ENCODE results near the gene RASAL1.
"Not testable (repeated sequence)": the region's sequence is repeated elsewhere in the genome, so short reads cannot be mapped to it uniquely, and the experiment has no call there.

Gene RASAL1

GRCh38 chr12:113161415-113162016 is 26.0 kb upstream of the RASAL1 start:
- DNase-seq (ENCODE audit: low read depth): peak; percentile 45

- DNase-seq (ENCODE audit: low read depth): no peak
These were observed 24.4 kb upstream of the RASAL1 start for GRCh38 chr12:113159937-113160336.

GRCh38 chr12:113158439-113159203 is 23.1 kb upstream of the RASAL1 start:
- DNase-seq (ENCODE audit: low read depth): no peak

DNA sequence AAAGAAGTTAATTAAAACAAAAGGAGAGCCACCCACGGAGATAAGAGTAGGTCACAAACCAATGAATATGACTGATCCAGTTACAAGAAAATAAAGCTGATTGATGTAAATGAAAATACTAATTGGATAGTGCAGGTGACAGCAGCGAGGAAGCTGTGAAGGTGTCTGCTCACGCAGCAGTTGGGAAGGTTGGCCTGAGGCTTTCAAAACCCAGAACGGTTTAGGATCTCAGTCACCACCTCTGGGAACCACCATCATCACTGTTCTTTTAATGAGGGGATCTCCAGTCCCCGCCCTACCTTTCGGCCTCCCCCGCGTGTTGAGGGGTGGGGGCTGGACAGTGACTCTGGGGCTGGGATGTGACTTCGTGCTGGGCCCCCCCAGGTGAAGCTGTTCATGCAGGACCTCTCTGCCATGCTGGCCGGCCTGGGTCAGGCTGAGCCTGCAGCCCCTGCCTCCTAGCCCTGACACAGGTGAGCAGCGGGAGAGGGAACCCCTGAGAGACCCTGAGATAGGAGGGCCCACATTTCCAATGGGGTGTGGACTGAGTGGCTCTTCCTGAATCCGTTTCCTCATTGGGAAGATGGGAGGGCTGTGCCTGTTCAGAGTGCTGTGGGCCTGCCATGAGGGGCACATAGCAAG is 21.8 kb upstream of the RASAL1 start:
- DNase-seq (ENCODE audit: low read depth): no peak

- DNase-seq (ENCODE audit: low read depth): no peak
These were observed 20.1 kb upstream of the RASAL1 start for GRCh38 chr12:113155646-113156045.

DNA sequence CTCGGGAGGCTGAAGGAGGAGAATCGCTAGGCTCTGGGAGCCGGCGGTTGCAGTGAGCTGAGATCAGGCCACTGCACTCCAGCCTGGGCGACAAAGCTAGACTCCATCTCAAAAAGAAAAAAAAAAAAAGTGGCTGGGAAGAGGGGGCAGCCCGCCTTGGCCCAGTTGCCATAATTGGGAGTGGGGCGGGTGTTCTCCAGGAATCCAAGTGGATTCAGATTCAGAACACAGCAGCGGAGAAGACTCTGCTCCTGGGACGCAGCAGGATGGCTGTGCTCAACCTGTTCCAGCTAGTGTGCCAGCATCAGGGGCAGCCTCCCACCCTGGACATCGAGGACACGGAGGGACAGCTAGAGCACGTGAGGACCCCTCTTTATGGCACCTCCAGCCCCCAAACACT is 19.5 kb upstream of the RASAL1 start:
- DNase-seq (ENCODE audit: low read depth): no peak

DNA sequence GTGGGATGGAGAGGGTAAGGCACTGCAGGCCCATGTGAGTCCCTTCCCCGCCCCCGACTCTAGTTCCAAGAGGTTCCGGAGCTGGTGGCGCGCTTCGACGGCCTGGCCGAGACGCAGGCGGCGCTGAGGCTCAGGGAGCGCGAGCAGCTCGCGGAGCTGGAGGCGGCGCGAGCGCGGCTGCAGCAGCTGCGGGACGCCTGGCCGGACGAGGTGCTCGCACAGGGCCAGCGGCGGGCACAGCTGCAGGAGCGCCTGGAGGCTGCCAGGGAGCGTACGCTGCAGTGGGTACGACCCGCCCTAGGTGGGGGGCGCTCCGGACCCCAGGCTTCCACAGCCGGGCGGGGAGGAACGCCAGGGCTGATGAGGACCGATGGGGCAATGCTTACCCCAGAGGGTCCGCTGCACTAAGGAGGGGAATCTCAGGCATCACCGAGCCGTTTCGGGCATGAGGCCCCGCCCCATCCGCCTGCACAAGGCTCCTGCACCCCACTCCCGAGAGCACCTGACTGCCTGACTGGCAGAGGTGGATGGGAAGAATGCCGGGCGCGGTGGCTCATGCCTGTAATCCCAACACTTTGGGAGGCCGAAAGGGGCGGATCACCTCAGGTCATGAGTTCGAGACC is 18.9 kb upstream of the RASAL1 start:
- DNase-seq (ENCODE audit: low read depth): no peak

GRCh38 chr12:113152835-113153814 is 17.6 kb upstream of the RASAL1 start:
- peak; percentile 75 for DNase-seq (ENCODE audit: low read depth)

GRCh38 chr12:113152196-113152834 is 16.8 kb upstream of the RASAL1 start:
- no peak for DNase-seq (ENCODE audit: low read depth)

DNA sequence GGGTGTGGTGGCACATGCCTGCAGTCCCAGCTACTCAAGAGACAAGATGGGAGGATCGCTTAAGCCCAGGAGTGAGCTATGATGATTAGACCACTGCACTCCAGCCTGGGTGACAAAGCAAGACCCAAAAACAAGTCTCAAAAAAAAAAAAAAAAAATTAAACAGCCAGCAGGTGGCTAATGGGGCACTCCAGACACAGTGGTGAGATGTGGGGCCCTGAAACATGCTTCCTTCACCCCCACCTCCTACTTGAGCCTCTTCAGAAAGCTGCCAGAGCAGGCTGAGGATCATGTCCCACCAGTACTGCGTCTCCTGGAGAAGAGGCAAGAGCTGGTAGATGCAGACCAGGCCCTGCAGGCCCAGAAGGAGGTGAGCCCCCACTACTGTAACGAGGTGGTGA is 16.1 kb upstream of the RASAL1 start:
- DNase-seq (ENCODE audit: low read depth): no peak

DNA sequence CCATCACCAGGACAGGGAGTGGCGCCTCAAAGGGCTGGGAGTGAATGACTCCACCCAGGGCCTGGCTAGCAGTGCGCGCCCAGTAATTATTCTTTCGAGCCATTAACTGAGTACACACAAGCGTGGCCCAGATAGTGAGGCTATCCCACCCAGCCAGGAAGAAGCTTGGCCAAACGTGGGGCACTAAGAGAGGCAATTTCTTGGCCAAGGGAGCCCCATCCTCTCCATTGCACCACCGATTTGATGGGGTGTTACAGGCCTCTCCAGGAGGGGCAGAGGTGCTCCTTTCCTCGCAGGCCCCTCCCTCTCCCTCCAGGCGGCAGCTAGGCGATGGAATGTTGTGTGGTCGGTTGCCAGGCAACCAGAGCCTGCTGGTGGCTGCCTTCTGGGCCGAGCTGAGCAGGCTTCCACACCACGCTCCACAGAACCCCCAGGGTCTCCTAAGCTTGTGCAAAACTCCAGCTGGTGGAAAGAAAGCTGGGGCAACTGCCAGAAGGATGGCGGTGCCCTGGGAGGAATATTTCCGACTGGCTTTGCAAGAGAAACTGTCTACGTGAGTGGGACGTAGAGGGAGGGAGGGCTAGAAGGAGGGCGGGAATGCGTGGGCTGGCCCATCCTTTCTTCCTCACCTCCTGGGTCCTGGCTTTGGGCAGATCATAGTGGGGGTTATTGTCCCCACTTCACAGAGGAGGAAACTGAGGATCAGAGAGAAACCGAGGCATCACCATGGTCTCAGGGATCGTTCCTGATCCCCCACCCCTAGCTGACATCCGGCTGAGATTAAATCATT is 14.0 kb upstream of the RASAL1 start, which contains the start of gene CFAP73:
CFAP73 (plus strand) TSS at position 364 of the 790 bp plus-strand sequence; CDS start at position 498, 134 bp downstream.
- peak; percentile 87 for DNase-seq (ENCODE audit: low read depth)

DNA sequence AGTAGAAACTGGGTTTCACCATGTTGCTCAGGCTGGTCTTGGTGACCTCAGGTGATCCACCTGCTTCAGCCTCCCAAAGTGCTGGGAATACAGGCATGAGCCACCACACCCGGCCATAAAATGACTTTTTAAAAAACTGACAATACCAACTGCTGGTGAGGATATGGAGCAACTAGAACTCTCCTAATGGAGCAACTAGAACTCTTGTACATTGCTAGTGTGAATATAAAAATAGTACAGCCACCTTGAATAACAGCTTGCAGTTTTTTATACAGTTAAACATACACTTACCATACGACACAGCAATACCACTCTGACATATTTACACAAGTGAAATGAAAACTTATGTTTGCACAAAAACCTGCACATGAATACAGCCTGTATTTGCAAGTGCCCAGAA is 11.4 kb upstream of the RASAL1 start:
- DNase-seq (ENCODE audit: low read depth): no peak

GRCh38 chr12:113145720-113146551 is 10.4 kb upstream of the RASAL1 start:
- DNase-seq (ENCODE audit: low read depth): no peak

- no peak for DNase-seq (ENCODE audit: low read depth)
These were observed 9.2 kb upstream of the RASAL1 start for GRCh38 chr12:113144806-113145205.

DNA sequence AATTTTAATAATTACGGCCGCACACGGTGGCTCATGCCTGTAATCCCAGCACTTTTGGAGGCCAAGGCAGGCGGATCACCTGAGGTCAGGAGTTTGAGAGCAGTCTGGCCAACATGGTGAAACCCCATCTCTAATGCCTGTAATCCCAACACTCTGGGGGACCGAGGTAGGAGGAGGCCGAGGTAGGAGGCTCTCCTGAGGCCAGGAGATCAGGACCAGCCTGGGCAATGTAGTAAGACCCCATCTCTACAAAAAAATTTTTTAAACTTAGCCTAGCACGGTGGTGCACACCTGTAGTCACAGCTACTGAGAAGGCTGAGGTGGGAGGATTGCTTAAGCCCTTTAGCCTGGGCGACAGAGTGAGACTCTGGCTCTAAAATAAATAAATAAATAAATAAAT is 8.4 kb upstream of the RASAL1 start:
- no peak for DNase-seq (ENCODE audit: low read depth)

- DNase-seq (ENCODE audit: low read depth): no peak
These were observed 7.3 kb upstream of the RASAL1 start for GRCh38 chr12:113142886-113143332.

GRCh38 chr12:113142173-113142885 is 6.8 kb upstream of the RASAL1 start:
- DNase-seq (ENCODE audit: low read depth): no peak

GRCh38 chr12:113141716-113142115 is 6.2 kb upstream of the RASAL1 start:
- DNase-seq (ENCODE audit: low read depth): not testable (repeated sequence)
